Activated CD8-positive, alpha-beta memory T cell treated with anti-CD3 and anti-CD28 coated beads, Interleukin-2, amount 10 ng/mL, durations not matched to agents 7 days and 5 days (primary cell): ENCODE data around the gene SLC6A4. TPM values are rescaled to one million over a fixed set of nuclear protein-coding genes. Genes with fewer than 3 reads are reported as not detected.

ENCODE experiments used
- ATAC-seq: fragments of 150-1000 bp; cut with Tn5 transposase; one replicate; pipeline ENCODE4 v1.10.0; 2021; ENCODE audit warnings: moderate library complexity
- CTCF ChIA-PET: fragments of 350-600 bp; sonication (Branson Sonifier 250); formaldehyde crosslinking; loops from one replicate; lab custom pipeline; 2021; ENCODE audit warnings: antibody characterized with exemption; lab: Charles Lee
- DNase-seq: peaks from one replicate; pipeline ENCODE4 v3.0.0-alpha.2; 2020
- H3K27ac Mint-ChIP-seq: one replicate; pipeline ENCODE4 v1.8.0; 2021; ENCODE audit warnings: mild to moderate bottlenecking, mixed read lengths
- H3K27me3 Mint-ChIP-seq: one replicate; pipeline ENCODE4 v1.8.0; 2021; ENCODE audit warnings: mixed read lengths
- H3K36me3 Mint-ChIP-seq: one replicate; pipeline ENCODE4 v1.8.0; 2021; ENCODE audit warnings: mild to moderate bottlenecking, mixed read lengths
- H3K4me1 Mint-ChIP-seq: one replicate; pipeline ENCODE4 v1.8.0; 2021; ENCODE audit warnings: mixed read lengths
- H3K4me3 Mint-ChIP-seq: one replicate; pipeline ENCODE4 v1.8.0; 2021; ENCODE audit warnings: mild to moderate bottlenecking, moderate library complexity, mixed read lengths
- H3K9me3 Mint-ChIP-seq: one replicate; pipeline ENCODE4 v1.8.0; 2022; ENCODE audit warnings: low read depth, mixed read lengths
- total RNA-seq, 2 experiments: library from RNA; stranded (reverse); gene quantifications; one replicate each; pipeline ENCODE4 v1.2.3, GENCODE V29; 2021

The SLC6A4 gene
- total RNA-seq, 2 experiments from 2014 or later: 0.12 TPM; not detected in 1

DNA sequence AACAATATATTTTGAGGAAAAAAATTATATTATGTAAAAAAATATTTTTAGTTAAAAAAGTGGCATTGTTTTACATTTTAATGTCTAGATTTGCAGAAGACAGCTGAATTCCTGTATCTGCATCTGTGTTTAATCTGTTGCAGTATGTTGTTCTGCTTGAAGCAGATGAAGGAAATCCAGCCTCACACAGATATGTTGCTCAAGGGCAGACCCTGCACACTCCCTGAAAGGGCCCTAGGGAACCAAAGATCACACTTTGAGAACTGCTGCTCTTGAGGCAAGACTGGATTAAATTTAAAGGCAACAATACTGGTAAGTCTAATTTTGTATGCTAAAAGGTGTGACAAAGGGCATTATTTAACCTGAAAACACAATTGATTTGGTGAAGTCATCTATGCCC lies 16.4 kb upstream of the SLC6A4 start:
- no peak for ATAC-seq
- H3K9me3 Mint-ChIP-seq: no peaks in the 10 kb centered on the region
- peaks cover 6% of the 10 kb centered on the region for H3K4me1 Mint-ChIP-seq
- DNase-seq: no peak
- no peaks in the 10 kb centered on the region for H3K27me3 Mint-ChIP-seq
- no peak overlapping the region for H3K4me3 Mint-ChIP-seq
- H3K27ac Mint-ChIP-seq: no peak overlapping the region
- CTCF ChIA-PET: no interaction called here
- peaks cover 44% of the 10 kb centered on the region for H3K36me3 Mint-ChIP-seq

DNA sequence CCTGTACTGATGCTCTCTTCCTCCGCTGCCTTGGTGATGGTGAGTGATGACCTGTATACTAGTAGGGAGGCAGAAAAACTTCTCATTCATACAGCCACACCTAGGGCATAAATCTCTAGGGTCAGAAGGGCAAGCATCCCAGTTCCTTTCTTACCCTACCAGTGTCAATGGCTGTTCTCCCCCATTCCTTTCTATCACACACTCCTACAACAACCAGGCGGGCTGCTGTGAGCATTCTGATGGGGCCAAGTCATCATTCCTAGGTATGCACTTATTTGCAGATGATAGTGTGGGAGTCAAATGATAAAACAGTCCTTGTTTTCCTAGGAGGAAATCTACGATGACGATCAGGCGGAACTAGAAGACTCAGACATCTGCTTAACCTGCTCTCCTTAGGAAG lies 14.0 kb upstream of the SLC6A4 start:
- ATAC-seq: no peak
- Mint-ChIP-seq H3K27ac (no peak overlapping the region), H3K9me3 (no peaks in the 10 kb centered on the region), H3K27me3 (no peaks in the 10 kb centered on the region), H3K36me3 (peaks cover 44% of the 10 kb centered on the region), H3K4me1 (peaks cover 9% of the 10 kb centered on the region), H3K4me3 (no peak overlapping the region)
- DNase-seq: no peak
- CTCF ChIA-PET: interaction anchor here (1.5 kb wide), 1 partner anchor 13 kb away, joined by 3 read pairs; no protein-coding TSS in a partner anchor

DNA sequence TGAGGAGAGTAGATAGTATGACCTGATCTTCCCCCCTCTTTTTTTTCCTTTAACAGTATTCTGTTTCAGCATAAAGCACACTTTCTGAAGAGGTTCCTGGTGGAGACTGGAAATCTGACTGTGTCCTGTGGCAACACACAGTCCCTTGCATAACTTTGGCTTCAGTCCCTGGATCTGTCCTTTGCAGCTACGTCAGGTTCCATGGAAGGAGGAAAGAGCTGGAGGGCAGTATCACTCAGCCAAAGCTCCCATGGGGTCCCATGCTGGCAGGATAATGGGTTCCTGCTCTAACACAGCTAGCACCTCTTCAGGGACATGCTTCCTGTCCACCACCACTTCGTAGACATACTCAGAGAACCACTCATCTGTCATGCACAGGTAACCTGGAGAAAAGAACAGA lies 13.3 kb upstream of the SLC6A4 start:
- Mint-ChIP-seq H3K9me3 (no peaks in the 10 kb centered on the region), H3K36me3 (peaks cover 44% of the 10 kb centered on the region), H3K4me3 (no peak overlapping the region), H3K27ac (no peak overlapping the region), H3K27me3 (no peaks in the 10 kb centered on the region), H3K4me1 (peaks cover 9% of the 10 kb centered on the region)
- CTCF ChIA-PET: interaction anchor here (1.5 kb wide), 1 partner anchor 12 kb away, joined by 3 read pairs; no protein-coding TSS in a partner anchor
- no peak for DNase-seq
- ATAC-seq: no peak

DNA sequence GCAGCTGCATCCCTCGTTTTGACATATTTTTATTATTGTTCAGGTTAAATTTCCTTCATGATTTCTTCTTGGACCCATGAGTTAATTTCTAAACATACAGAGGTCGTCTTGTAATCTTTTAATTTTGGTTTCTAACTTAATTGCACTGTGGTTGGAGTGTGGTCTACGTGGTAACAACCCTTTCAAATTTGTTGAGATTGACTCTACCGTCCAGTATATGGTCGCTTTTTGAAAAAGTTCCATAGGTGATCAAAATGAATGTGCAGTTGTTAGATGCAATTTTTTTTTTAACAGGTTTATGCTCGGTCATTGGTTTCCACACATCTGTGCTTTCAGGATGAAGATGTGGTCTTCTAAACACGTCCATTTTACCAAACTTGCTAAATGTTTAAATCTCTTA lies 11.0 kb upstream of the SLC6A4 start:
- Mint-ChIP-seq H3K9me3 (no peaks in the 10 kb centered on the region), H3K4me3 (no peak overlapping the region), H3K27me3 (no peaks in the 10 kb centered on the region), H3K27ac (no peak overlapping the region), H3K36me3 (peaks cover 44% of the 10 kb centered on the region), H3K4me1 (peaks cover 9% of the 10 kb centered on the region)
- CTCF ChIA-PET: interaction anchor here (0.6 kb wide), 1 partner anchor 90 kb away, joined by 3 read pairs; no protein-coding TSS in a partner anchor
- DNase-seq (no peak), ATAC-seq (no peak)

DNA sequence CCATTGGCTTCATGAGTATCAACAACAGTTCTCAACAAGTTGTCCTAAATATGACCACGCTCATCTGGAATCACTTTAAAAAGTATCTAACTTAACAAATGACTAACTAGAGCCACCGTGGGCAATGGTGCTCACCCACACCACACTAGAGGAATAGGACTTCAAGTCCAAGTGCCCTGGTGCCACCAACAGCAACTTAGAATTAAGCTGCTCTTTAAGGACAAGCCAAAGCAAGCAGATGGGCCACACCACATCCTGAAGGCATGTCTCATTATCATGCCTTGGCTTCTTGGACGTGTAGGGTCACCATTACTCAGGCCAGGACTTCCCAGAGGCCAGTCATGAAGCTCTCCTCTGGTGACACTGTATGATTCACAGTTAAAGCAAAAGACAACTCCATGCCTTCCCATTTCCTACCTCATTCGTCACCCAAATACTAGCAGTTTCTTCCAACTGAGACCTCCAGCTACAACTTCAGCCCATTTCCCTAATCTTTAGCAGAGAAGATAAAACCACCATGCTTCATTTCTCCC lies 9.4 kb upstream of the SLC6A4 start:
- Mint-ChIP-seq H3K27ac (no peak overlapping the region), H3K9me3 (no peaks in the 10 kb centered on the region), H3K36me3 (peaks cover 31% of the 10 kb centered on the region), H3K27me3 (peaks cover 2% of the 10 kb centered on the region), H3K4me3 (no peak overlapping the region), H3K4me1 (peaks cover 9% of the 10 kb centered on the region)
- DNase-seq (no peak), ATAC-seq (no peak)
- CTCF ChIA-PET: interaction anchor here (1.1 to 1.4 kb wide), 2 partner anchors 9 to 92 kb away, joined by 3 to 4 read pairs; no protein-coding TSS in a partner anchor

DNA sequence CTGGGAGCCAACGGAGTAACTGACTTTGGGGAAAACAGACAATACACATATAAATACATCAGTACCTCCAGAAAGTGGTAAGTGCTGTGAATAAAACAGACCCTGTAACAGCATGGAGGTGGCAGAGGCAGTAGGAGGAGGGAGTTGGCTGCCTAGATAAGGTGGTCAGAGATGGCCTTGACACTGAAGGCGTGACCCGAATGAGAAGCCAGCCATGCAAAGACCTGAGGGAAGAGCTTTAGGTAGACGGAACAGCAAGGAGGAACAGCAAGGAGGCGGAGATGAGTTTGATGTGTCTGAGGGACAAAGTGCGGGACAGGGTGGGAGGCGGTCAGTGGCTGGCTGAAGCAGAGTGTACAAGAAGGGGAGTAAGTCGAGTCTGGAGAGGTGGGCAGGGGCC lies 8.1 kb upstream of the SLC6A4 start:
- Mint-ChIP-seq H3K27ac (no peak overlapping the region), H3K4me1 (peaks cover 15% of the 10 kb centered on the region), H3K27me3 (peaks cover 5% of the 10 kb centered on the region), H3K4me3 (no peak overlapping the region), H3K9me3 (no peaks in the 10 kb centered on the region), H3K36me3 (peaks cover 20% of the 10 kb centered on the region)
- CTCF ChIA-PET: interaction anchor here (0.9 kb wide), 1 partner anchor 139 kb away, joined by 4 read pairs; no protein-coding TSS in a partner anchor
- DNase-seq (no peak), ATAC-seq (no peak)

GRCh38 chr17:30243002-30243401 lies 7.5 kb upstream of the SLC6A4 start:
- Mint-ChIP-seq H3K9me3 (no peaks in the 10 kb centered on the region), H3K4me1 (peaks cover 19% of the 10 kb centered on the region), H3K36me3 (peaks cover 14% of the 10 kb centered on the region), H3K4me3 (no peak overlapping the region), H3K27ac (no peak overlapping the region), H3K27me3 (peaks cover 11% of the 10 kb centered on the region)
- DNase-seq: no peak
- CTCF ChIA-PET: interaction anchor here (0.9 kb wide), 1 partner anchor 138 kb away, joined by 4 read pairs; no protein-coding TSS in a partner anchor
- no peak for ATAC-seq

DNA sequence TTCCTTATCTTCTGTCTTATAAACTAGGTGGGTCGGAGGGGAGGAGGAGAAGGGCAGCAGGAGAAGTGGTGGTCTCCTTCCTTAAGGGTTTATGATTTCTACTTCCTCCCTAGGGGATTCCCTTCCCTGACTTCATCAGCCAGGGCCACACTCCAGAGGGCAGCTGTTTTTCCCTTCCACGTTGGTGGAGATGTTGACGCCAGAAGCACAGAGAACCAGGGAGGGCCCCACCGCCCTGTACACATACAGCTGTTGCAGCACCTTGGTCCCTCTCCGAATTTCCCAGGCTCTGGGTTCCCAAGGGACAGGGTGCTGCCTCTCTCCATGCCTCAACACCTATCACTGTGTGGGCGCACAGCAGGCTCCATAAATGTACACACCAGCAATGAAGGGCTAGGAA lies 5.6 kb upstream of the SLC6A4 start:
- ATAC-seq (no peak), DNase-seq (no peak)
- Mint-ChIP-seq H3K27ac (no peak overlapping the region), H3K4me3 (no peak overlapping the region), H3K9me3 (no peaks in the 10 kb centered on the region), H3K27me3 (peaks cover 26% of the 10 kb centered on the region), H3K36me3 (peaks cover under 1% of the 10 kb centered on the region), H3K4me1 (peaks cover 21% of the 10 kb centered on the region)
- CTCF ChIA-PET: no interaction called here

- Mint-ChIP-seq H3K36me3 (peaks cover 1% of the 10 kb centered on the region), H3K4me3 (no peak overlapping the region), H3K4me1 (peaks cover 22% of the 10 kb centered on the region), H3K27ac (no peak overlapping the region), H3K9me3 (no peaks in the 10 kb centered on the region), H3K27me3 (peaks cover 30% of the 10 kb centered on the region)
- DNase-seq (no peak), ATAC-seq (no peak)
- CTCF ChIA-PET: interaction anchor here (0.9 kb wide), 1 partner anchor 136 kb away, joined by 3 read pairs; no protein-coding TSS in a partner anchor
These were observed 4.7 kb upstream of the SLC6A4 start for GRCh38 chr17:30240177-30240576.

- peaks cover 27% of the 10 kb centered on the region for H3K4me1 Mint-ChIP-seq
- ATAC-seq (no peak), DNase-seq (no peak)
- no peaks in the 10 kb centered on the region for H3K9me3 Mint-ChIP-seq
- peaks cover 1% of the 10 kb centered on the region for H3K36me3 Mint-ChIP-seq
- H3K27me3 Mint-ChIP-seq: peaks cover 41% of the 10 kb centered on the region
- no peak overlapping the region for H3K27ac Mint-ChIP-seq
- H3K4me3 Mint-ChIP-seq: no peak overlapping the region
- CTCF ChIA-PET: interaction anchor here (1.4 kb wide), 1 partner anchor 97 kb away, joined by 4 read pairs; no protein-coding TSS in a partner anchor
These were observed 3.6 kb upstream of the SLC6A4 start for GRCh38 chr17:30239089-30239462.

DNA sequence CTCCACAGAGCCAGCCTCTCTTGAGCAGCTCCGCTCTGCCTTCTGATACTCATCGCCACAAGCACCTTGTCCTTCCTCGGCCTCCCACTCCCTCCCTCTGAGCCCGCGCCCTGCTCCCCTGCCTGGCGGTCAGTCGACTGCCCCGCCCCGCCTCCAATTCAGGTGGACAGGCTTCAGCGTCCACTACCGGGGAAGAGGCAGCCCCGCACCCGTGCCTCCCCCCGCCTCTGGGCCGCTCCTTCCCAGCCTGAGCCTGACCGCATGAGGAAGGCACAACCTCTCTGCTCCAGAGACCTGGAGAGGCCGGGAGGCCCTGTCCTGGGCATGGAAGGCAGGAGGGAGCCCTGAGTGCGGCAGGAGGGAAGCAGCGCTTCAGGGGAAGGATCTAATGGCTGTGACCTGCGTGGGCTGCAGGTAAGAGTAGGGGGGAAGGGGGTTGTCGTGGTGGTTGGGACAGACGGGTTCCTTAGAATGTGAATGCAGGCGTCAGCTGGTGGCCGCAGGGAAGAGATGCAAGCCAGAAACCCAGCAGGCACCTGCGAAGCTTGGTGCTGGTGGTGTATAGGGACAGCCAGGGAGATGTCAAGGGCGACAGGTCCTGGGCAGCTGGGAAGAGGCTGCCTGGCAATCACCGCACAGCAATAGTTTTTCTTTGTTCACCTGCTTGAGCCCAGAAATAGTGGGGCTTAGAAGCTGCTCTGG lies 3.0 kb upstream of the SLC6A4 start:
- no peak overlapping the region for H3K27ac Mint-ChIP-seq
- CTCF ChIA-PET: interaction anchor here (1.4 to 4.1 kb wide), 2 partner anchors 98 to 134 kb away, joined by 4 to 21 read pairs; no protein-coding TSS in a partner anchor
- DNase-seq (no peak), ATAC-seq (no peak)
- H3K4me1 Mint-ChIP-seq: peaks cover 27% of the 10 kb centered on the region
- no peaks in the 10 kb centered on the region for H3K9me3 Mint-ChIP-seq
- no peak overlapping the region for H3K4me3 Mint-ChIP-seq
- H3K27me3 Mint-ChIP-seq: peaks cover 47% of the 10 kb centered on the region
- H3K36me3 Mint-ChIP-seq: peaks cover 1% of the 10 kb centered on the region

DNA sequence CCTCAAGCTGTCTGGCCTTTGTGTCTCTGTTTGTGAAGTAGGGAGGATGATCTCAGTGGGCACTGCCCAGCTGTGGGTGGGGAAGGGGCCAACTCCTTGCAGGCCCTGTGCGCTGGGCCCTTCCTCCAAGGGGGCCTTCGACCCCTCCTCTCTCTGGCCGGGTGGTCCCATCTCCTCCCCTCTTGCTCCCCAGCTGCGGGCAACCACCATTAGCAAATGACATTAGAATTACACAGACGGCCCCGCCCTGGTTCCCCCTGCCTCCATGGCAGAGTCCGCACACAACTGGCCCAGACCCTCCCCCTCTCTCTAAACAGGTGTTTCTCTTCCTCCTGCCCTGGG lies 2.5 kb upstream of the SLC6A4 start:
- H3K27me3 Mint-ChIP-seq: peaks cover 52% of the 10 kb centered on the region
- no peaks in the 10 kb centered on the region for H3K9me3 Mint-ChIP-seq
- H3K4me1 Mint-ChIP-seq: peaks cover 27% of the 10 kb centered on the region
- H3K36me3 Mint-ChIP-seq: peaks cover 1% of the 10 kb centered on the region
- H3K4me3 Mint-ChIP-seq: no peak overlapping the region
- DNase-seq (no peak), ATAC-seq (no peak)
- CTCF ChIA-PET: interaction anchor here (1.4 to 4.1 kb wide), 2 partner anchors 98 to 133 kb away, joined by 4 to 21 read pairs; no protein-coding TSS in a partner anchor
- no peak overlapping the region for H3K27ac Mint-ChIP-seq

DNA sequence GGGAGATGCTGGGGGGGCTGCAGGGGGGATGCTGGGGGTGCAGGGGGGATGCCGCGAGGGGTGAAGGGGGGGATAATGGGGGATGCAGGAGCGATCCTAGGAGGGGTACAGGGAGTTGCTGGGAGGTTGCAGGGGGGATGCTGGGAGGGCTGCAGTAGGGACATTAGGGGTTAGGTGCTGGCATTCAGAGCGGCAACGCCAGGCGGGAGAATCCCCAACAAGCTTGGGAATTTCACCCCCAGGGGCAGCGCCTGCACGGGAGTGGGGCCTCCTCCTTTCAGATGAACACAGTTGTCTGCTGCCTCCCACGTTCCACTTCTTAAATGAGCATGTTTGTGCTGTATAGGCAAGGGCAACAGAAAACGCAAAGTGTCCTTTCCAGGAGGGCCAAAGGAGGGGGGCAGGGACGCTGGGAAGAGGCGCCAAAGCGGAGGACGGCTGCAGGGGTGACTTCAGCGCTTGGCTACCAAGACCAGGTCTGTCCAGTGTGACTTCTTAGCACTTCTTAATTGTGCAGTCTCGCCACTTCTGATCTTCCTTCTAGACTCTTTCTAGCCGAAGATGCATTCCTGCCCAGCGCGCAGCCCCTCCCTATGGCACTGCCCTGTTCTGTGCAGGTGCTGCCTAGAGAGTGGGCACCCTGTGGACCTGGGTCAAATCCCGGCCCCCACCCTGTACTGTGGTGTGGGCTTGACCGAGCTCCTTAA lies 2.0 kb upstream of the SLC6A4 start:
- Mint-ChIP-seq H3K36me3 (peaks cover 1% of the 10 kb centered on the region), H3K27me3 (peaks cover 58% of the 10 kb centered on the region), H3K4me1 (peaks cover 27% of the 10 kb centered on the region), H3K4me3 (no peak overlapping the region), H3K9me3 (no peaks in the 10 kb centered on the region), H3K27ac (no peak overlapping the region)
- CTCF ChIA-PET: interaction anchor here (0.8 to 4.1 kb wide), 6 partner anchors 11 to 133 kb away, joined by 3 to 21 read pairs (median 6); no protein-coding TSS in a partner anchor
- DNase-seq: no peak
- no peak for ATAC-seq
